Upper lobe of left lung (tissue), 6 donors: ENCODE measurements around the gene OR6B2. TPM values are rescaled to one million over a fixed set of nuclear protein-coding genes. Genes with fewer than 3 reads are reported as not detected.

Experiments
- ATAC-seq, 2 donors: fragments of 200-7000 bp; cut with Tn5 transposase; one replicate each; pipeline ENCODE4 v1.9.1; 2022; ENCODE audit warnings: mild to moderate bottlenecking in 2 of 2, moderate library complexity in 2 of 2; ENCODE audit not compliant: low FRiP score in 2 of 2
- DNase-seq, 2 donors: peaks; one replicate each; pipeline ENCODE4 v3.0.0-alpha.2; 2019 to 2020
- H3K27ac ChIP-seq, 4 donors: fragments of 200-600 bp; sonication (generic); one replicate each; pipeline ENCODE4 v1.5.1; 2016 to 2019
- H3K27me3 ChIP-seq, 4 donors: fragments of 200-600 bp; sonication (generic); one replicate each; pipeline ENCODE4 v1.5.1; 2017 to 2019
- H3K36me3 ChIP-seq, 4 donors: fragments of 200-600 bp; sonication (generic); one replicate each; pipeline ENCODE4 v1.5.1; 2016 to 2019
- H3K4me1 ChIP-seq, 4 donors: fragments of 200-600 bp; sonication (generic); one replicate each; pipeline ENCODE4 v1.5.1; 2018 to 2019
- H3K4me3 ChIP-seq, 4 donors: fragments of 200-600 bp; sonication (generic); one replicate each; pipeline ENCODE4 v1.5.1; 2017 to 2019; ENCODE audit warnings: mild to moderate bottlenecking in 2 of 4, moderate library complexity in 1 of 4
- H3K9me3 ChIP-seq, 4 donors: fragments of 200-600 bp; sonication (generic); one replicate each; pipeline ENCODE4 v1.5.1; 2018 to 2019
- CTCF ChIP-seq, 6 experiments: fragments of 450-650 bp in 4 of 6; fragments of 200-600 bp in 2 of 6; sonication (generic) in 2 of 6; IDR thresholded peaks; one replicate each; pipeline ENCODE4 v1.5.1; 2016 to 2019; ENCODE audit warnings: antibody characterized with exemption in 6 of 6
- EP300 ChIP-seq, 4 donors: sonication (generic); formaldehyde crosslinking; IDR thresholded peaks; one replicate each; pipeline ENCODE4 v1.5.1; 2017; ENCODE audit warnings: antibody characterized with exemption in 4 of 4, control low read depth in 2 of 4
- POLR2A ChIP-seq, 4 donors: fragments of 450-650 bp; IDR thresholded peaks; one replicate each; pipeline ENCODE4 v1.5.1; 2016 to 2017; ENCODE audit warnings: antibody characterized with exemption in 4 of 4, mild to moderate bottlenecking in 2 of 4
- POLR2AphosphoS5 ChIP-seq, 2 donors: sonication (generic); formaldehyde crosslinking; IDR thresholded peaks; one replicate each; pipeline ENCODE4 v1.5.1; 2017; ENCODE audit warnings: antibody characterized with exemption in 2 of 2
- WGBS, 2 donors: methylation state at CpG; one replicate each; pipeline ENCODE4 v1.1.5; 2017 to 2018; 5-methylcytosine and 5-hydroxymethylcytosine counted together
- total RNA-seq, 6 donors: library from RNA; depleted of rRNA in 4 of 6; stranded (reverse); fragments of >200 nt in 4 of 6; gene quantifications; one replicate each; pipeline versions ENCODE4 v1.1.0 to v1.2.1, GENCODE V29; 2016 to 2021
- donor health status: DM: no; HTN: no; CAD: no; lungs with moderate emphysema.
- donor health status: DM: no; HTN: yes; CAD: no; lungs with severe emphysema.

Gene OR6B2
- total RNA-seq, 6 donors from 2014 or later: not detected

DNA sequence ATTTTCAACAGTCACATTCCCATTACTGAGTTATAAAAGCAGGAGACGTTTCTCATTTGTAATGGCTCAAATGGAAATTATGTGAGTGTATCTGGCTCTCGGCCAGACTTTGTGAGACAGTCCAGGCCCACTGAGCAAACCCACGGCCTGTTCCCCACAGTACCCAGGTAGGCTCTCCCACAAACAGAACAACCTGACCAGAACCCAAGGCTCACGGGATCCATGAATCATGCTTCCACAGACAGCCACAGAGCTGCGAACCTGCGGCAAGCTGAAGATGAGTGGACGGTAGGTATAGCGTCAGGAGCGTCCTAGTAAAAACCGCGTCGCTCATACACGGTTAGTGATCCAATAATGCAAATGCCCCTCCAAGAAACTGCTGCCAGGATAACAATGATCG lies 39.3 kb downstream of the OR6B2 start:
- WGBS, 2 donors: 89 to 94% methylated on average over 14 of the region's 14 CpGs
- H3K27me3 ChIP-seq: no peaks in the 10 kb centered on the region
- no peaks in the 10 kb centered on the region for H3K9me3 ChIP-seq
- H3K4me3 ChIP-seq: no peak overlapping the region
- TF ChIP-seq POLR2A (IDR thresholded peaks at IDR 0.05) (no peak), CTCF (IDR thresholded peaks at IDR 0.05) (no peak), EP300 (IDR thresholded peaks at IDR 0.05) (no peak), POLR2AphosphoS5 (IDR thresholded peaks at IDR 0.05) (no peak)
- no peaks in the 10 kb centered on the region for H3K4me1 ChIP-seq
- peaks cover 0 to 64% (median 31%) of the 10 kb centered on the region in 4 donors for H3K36me3 ChIP-seq
- ATAC-seq: peak in 1 of 2 donors; percentile 15
- no peak overlapping the region for H3K27ac ChIP-seq
- DNase-seq: no peak

- Histone ChIP-seq H3K27me3 (no peaks in the 10 kb centered on the region), H3K4me3 (no peak overlapping the region), H3K4me1 (no peaks in the 10 kb centered on the region), H3K36me3 (peaks cover 6 to 98% (median 43%) of the 10 kb centered on the region in 4 donors), H3K9me3 (peaks cover 0 to 4% (median 0%) of the 10 kb centered on the region in 4 donors), H3K27ac (no peak overlapping the region)
- TF ChIP-seq POLR2A (IDR thresholded peaks at IDR 0.05): no peak
- TF ChIP-seq POLR2AphosphoS5 (IDR thresholded peaks at IDR 0.05): no peak
- TF ChIP-seq EP300 (IDR thresholded peaks at IDR 0.05): no peak
- no peak for DNase-seq
- ATAC-seq: no peak
- 96 to 99% methylated on average over 5 of the region's 5 CpGs for WGBS, 2 donors
Observed at GRCh38 chr2:239985356-239985755, 44.9 kb downstream of the OR6B2 start.

- no peak overlapping the region for H3K4me3 ChIP-seq
- no peak for DNase-seq
- TF ChIP-seq POLR2A (IDR thresholded peaks at IDR 0.05) (no peak), POLR2AphosphoS5 (IDR thresholded peaks at IDR 0.05) (no peak), EP300 (IDR thresholded peaks at IDR 0.05) (no peak)
- H3K4me1 ChIP-seq: no peaks in the 10 kb centered on the region
- H3K9me3 ChIP-seq: peaks cover 0 to 4% (median 0%) of the 10 kb centered on the region in 4 donors
- H3K36me3 ChIP-seq: peaks cover 6 to 94% (median 39%) of the 10 kb centered on the region in 4 donors
- no peaks in the 10 kb centered on the region for H3K27me3 ChIP-seq
- 96 to 97% methylated on average over 15 to 16 of the region's 16 CpGs for WGBS, 2 donors
- ATAC-seq: no peak
- no peak overlapping the region for H3K27ac ChIP-seq
Observed at GRCh38 chr2:239984421-239985194, 45.6 kb downstream of the OR6B2 start.

DNA sequence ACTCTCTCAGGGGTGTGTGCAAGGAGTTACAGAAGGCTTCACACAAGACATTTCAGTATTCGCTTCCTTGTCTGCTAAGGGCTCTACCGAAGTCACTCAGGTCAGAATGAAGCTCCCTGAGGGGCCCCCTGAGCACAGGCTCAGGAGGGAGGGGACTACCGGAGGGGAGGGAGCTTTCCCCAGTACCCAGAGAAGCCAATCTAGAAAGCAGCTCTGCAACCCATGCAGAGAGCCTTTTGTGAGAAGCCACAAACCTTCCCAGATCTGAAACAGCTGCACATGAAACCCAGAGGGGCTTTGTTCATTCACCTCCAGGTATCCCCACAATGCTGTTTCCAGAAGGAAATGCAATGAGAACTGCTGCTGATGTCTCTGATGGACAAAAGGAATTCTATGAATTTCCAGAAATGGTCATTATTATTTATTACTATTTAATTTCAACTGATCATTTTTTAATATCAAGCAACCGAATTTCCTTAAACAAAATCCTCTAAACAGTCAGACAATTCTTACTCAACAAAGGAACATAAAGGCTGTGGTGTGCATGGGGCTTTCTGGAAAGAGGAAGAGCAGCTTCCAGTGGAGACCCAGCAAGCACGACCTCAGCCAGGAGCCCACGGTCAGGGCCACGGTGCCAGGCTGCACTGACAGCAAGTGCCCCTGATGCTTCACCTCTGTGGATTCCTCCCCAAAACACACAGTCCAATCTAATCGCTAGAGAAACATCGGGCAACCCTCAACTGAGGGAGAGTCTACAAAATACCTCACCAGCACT lies 47.0 kb downstream of the OR6B2 start:
- H3K9me3 ChIP-seq: peaks cover 0 to 4% (median 0%) of the 10 kb centered on the region in 4 donors
- H3K27ac ChIP-seq: no peak overlapping the region
- no peak overlapping the region for H3K4me3 ChIP-seq
- no peaks in the 10 kb centered on the region for H3K4me1 ChIP-seq
- ATAC-seq (no peak), DNase-seq (no peak)
- TF ChIP-seq CTCF (IDR thresholded peaks at IDR 0.05) (no peak), EP300 (IDR thresholded peaks at IDR 0.05) (no peak), POLR2A (IDR thresholded peaks at IDR 0.05) (no peak)
- H3K36me3 ChIP-seq: peaks cover 6 to 89% (median 33%) of the 10 kb centered on the region in 4 donors
- 69 to 83% methylated on average over 9 of the region's 9 CpGs for WGBS, 2 donors
- H3K27me3 ChIP-seq: no peaks in the 10 kb centered on the region

Other genes starting within 250 kb of the OR6B2 start
- 100 to 1,000 TPM in 2 of 6 donors, 10 to 100 TPM in 4; 40.2 to 129 (median 83.3) TPM for gene NDUFA10, start 5.1 kb downstream of the OR6B2 start, total RNA-seq
- gene OR6B3, start 23.1 kb upstream of the OR6B2 start, total RNA-seq: not detected
- gene COPS9, start 105.9 kb upstream of the OR6B2 start, total RNA-seq: 100 to 1,000 TPM in 5 of 6 donors, 10 to 100 TPM in 1; 97.2 to 141 (median 129) TPM
- gene OTOS, start 110.2 kb upstream of the OR6B2 start, total RNA-seq: not detected